DOHH2 (cell line): Measurements from ENCODE around the gene SNRPA.

ENCODE experiments used
- CTCF ChIP-seq: fragments of 200-600 bp; sonication (generic); IDR thresholded peaks from one replicate; pipeline ENCODE4 v1.5.1; 2014; ENCODE audit warnings: antibody characterized with exemption, mild to moderate bottlenecking, low read depth, low read length; ENCODE audit not compliant: poor library complexity, severe bottlenecking
- EZH2phosphoT487 ChIP-seq: fragments of 200-600 bp; sonication (generic); IDR thresholded peaks from 2 replicates; pipeline ENCODE4 v1.6.1; 2017; ENCODE audit warnings: borderline replicate concordance, mild to moderate bottlenecking, antibody characterized with exemption, low read length, moderate library complexity, mixed read lengths

DNA sequence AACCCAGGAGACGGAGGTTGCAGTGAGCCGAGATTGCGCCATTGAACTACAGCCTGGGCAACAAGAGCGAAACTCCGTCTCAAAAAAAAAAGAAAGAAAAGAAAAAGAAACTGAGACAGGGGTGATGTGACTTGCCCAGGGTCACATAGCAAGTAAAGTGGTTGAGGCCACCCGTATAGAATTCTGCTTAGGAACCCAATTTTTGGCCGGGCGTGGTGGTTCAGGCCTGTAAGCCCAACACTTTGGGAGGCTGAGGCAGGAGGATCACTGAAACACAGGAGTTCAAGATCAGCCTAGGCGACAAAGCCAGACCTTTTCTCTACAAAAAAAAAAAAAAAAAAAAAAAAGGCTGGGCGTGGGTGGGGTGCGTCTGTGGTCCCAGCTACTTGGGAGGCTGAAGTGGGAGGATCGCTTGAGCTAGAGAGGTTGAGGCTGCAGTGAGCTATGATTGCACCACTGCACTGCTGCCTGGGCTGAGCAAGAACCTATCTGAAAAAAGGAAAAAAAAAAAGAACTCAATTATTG lies 1.3 kb downstream of the SNRPA start:
- TF ChIP-seq CTCF, result no peak
- TF ChIP-seq EZH2phosphoT487, result no peak
